GM10847 (cell line): ENCODE data around the gene DNAI2.

ENCODE experiments used
- POLR2A ChIP-seq: IDR thresholded peaks from 2 replicates; pipeline ENCODE4 v1.6.1; 2011; ENCODE audit not compliant: insufficient read length; ENCODE audit errors: extremely low read depth

The DNAI2 gene

GRCh38 chr17:74241431-74241830 is 32.6 kb upstream of the DNAI2 start:
- no peak for TF ChIP-seq POLR2A

DNA sequence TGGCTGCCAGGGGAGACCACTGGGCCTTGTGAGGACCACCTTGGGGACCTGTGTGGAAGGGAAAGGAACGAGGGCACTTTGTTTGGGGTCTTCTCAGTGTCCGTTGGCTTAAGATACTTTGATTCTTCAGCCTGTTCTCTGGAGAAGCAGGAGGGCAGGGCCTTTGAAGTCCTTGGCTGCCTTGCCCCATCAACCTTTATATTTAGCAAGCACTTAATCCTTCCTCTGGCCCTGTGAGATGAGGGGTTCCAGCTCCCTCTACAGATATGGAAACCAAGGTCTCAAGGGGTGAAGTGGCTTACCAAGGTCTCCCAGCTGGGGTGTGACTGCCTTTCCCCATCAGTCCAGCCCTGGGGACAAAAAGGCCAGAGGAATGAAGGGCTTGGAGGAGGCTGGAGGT is 32.2 kb upstream of the DNAI2 start:
- no peak for TF ChIP-seq POLR2A

- TF ChIP-seq POLR2A, result no peak
Observed at GRCh38 chr17:74243013-74243755, 30.9 kb upstream of the DNAI2 start.

DNA sequence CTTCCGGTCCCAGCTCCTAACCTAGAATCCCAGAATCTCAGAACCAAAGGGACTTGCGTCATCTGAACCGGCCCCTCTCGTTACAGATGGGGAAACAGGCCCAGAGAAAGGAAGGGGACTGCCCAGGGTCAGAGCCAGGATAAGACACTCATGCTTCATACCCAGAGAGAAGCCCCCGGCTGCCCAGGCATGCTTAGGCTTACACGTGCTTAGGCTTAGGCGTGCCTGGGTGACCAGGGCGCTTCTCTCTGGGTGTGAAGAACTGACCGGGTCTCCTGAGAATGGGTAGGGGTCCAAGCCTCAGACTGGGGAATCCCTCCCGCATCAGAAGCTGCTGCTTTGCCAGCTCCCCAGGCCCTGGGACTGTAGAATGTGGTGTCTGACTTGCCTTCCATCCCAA is 29.9 kb upstream of the DNAI2 start:
- no peak for TF ChIP-seq POLR2A

DNA sequence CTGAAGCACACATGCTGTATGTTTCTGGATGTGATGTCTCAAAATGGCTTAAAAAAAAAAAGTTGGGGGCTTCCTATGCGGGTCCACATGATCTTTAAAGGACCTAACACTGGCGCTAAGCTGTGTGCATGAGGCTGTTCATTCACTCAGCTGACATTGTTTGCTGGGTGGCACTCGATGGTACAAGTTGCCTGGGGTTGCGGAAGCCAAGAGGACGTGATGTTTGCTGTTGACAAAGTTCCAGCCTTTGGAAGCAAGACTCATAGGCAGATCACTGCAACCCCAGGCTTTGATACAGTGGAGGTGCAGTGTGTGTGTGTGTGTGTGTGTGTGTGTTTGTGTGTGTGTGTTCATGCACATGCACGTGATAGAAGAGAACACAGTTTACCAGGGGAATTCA is 29.5 kb upstream of the DNAI2 start:
- no peak for TF ChIP-seq POLR2A

DNA sequence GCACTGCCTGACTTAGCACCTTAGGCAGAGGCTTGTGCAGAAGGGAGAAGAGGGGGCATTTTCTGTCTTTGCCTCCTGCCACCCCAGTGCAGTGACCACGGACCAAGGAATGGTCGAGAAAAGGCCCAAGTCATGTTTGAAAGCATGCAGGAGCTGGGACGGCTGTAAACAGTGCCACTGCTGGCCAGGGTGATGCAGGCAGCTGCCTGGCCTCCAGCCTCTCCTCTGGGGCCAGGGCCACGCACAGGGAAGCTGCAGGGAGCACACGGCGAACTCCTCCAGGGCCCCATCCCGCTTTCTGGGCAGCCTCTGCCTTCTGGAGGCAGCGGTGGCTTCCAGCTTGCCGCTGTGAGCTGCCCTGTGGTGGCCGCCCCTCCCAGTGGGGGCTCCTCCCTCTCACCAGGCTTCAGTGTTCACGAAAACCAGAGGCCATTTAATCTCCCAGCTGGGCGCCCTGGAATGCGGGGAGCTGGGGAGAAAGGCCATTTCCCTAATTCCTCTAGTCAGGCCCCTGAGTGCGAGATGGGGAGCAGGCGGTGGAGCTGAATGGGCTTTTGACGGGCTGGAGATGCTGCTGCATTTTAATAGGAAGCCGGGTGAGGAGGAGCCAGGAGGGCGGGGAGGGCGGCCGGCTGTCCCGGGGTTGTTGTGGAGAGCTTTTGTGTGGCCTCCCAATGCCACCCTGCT is 28.7 kb upstream of the DNAI2 start:
- no peak for TF ChIP-seq POLR2A

DNA sequence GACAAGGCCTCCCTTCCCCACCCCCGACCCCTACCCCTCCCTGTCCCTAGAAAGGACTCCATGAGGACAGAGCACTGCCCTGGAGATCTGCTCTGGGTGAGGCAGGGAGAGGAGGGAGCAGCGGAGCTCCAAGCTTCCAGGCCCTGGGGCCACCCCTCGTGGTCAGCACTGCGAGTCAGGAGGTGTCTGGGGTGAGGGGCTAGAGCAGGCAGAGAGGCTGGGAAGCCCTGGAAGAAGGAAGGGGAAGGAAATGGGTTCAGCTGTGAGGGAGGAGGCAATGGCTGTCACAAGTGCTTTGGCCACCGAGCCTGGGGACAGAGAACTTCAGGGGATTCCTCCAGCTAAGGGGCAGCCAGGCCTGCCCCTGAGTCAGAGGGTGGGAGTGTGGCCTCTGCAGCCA is 28.2 kb upstream of the DNAI2 start:
- no peak for TF ChIP-seq POLR2A

DNA sequence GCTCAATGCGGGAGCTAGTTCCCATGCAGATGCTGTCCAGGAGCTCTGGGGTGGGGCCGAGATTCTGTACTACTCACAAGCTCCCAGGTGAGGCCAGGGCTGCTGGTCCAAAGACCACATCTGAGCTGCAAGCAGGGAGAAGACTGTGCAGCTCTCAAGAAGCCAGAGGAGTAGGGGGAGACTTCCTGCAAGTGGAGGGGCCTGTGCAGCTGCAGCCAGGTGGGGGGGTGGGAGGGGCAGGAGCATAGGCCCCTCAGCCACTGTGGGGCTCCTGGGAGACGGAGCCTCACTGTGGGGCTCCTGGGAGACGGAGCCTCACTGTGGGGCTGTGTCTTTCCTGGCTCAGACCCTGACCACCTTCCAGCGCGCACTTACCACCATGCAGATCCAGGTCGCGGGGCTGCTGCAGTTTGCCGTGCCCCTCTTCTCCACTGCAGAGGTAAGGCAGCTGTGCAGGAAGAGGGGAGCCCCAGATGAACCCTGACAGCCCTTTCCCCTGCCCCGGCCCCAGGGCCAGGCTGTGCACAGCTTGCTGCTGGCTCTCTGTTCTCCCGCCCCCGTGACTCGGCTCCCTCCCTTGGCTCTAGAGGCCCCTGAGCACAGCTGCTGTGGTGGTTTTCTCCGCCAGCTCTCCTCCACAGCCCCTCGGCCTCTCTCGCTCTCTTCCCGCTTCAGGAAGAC is 24.3 kb upstream of the DNAI2 start:
- TF ChIP-seq POLR2A, result no peak

GRCh38 chr17:74250324-74250995 is 23.6 kb upstream of the DNAI2 start:
- TF ChIP-seq POLR2A, result no peak

- TF ChIP-seq POLR2A, result no peak
Observed at GRCh38 chr17:74251051-74251450, 23.0 kb upstream of the DNAI2 start.

GRCh38 chr17:74251569-74251968 is 22.5 kb upstream of the DNAI2 start:
- TF ChIP-seq POLR2A, result no peak

DNA sequence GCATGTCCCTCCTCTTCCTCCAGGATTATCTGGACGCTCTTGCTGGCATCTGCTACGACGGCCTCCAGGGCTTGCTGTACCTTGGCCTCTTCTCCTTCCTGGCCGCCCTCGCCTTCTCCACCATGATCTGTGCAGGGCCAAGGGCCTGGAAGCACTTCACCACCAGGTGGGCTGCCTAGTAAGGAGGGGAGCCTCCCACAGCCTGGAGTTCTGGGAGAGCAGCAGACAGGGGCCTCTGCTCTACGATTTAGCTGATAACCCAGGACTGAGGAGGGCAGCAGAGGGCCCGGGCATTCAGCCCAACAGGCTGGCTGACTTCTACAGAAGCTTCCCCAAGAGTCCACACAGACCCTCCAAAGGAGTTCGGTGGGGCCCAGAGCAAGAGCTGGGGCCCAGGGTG is 21.8 kb upstream of the DNAI2 start:
- no peak for TF ChIP-seq POLR2A

DNA sequence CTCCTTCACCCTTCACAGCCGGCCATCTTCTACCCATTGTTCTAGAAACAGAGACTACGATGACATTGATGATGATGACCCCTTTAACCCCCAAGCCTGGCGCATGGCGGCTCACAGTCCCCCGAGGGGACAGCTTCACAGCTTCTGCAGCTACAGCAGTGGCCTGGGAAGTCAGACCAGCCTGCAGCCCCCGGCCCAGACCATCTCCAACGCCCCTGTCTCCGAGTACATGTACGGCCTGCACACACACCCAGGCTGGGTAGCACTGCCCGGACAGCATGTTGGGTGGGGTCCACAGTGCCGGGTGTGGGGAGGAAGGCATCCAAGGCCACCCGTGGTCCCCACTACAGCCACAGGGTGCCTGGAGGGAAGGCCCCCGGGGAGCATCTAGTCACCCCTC is 21.0 kb upstream of the DNAI2 start:
- TF ChIP-seq POLR2A, result no peak

GRCh38 chr17:74257311-74257710 is 16.7 kb upstream of the DNAI2 start:
- TF ChIP-seq POLR2A, result no peak

DNA sequence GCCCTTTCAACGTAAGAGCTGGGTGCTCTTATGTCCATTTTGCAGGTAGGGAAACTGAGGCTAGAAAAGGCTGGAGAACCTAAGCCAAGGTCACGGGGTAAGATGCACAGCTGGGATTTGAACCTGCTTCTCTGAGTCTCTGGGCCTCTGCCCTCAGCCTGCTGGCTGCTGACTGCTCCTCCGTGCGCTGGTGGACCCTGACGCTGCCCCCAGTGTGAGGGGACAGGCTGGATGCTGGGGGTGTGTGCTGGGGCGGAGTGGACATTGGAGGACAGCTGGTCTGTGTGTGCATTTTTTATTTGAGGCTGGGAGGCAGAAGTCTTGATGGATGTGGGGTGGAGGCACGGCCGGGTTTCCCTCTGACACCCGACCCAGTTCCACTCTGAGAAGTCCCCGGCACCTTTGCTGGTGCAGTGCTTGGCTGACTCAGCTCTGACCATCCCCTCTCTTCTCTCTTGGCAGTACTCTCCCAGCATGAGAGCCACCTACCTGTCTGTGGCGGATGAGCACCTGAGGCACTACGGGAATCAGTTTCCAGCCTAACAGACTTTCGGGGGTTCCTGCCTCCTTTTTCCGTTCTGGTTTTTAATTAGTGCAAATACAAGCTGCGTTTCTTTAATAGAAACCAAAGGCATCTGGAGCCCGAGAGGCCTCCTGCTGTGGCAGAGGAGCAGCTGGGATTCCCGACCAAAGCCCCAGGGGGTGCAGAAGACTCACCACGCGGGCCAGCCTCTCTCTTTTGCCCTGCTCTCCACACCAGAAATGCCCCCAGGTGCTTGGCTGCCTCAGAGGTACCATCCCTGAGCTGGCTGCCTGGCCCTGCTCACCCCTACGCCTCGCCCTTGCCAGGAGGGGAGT is 14.1 kb upstream of the DNAI2 start:
- TF ChIP-seq POLR2A, result no peak
